MCF 10A (cell line): ENCODE data around the gene LINS1. TPM values are rescaled to one million over a fixed set of nuclear protein-coding genes. Genes with fewer than 3 reads are reported as not detected.

Experiments used
- BruUV-seq: library from RNA; stranded (reverse); fragments of 400-500 nt; replicated peaks from 2 replicates; lab custom pipeline; 2021; lab: Mats Ljungman, UMichigan
- CTCF ChIA-PET: fragments of 300-600 bp; sonication (Branson Sonifier 250); formaldehyde crosslinking; extraction: SDS; loops from one replicate; lab custom pipeline; 2021; ENCODE audit warnings: antibody characterized with exemption, inconsistent platforms; lab: Yijun Ruan, JAX
- POLR2A ChIA-PET: fragments of 300-600, 350-650 bp; sonication (Branson Sonifier 250); formaldehyde crosslinking; extraction: SDS; loops from one replicate; lab custom pipeline; 2020; ENCODE audit warnings: antibody characterized with exemption, inconsistent platforms; lab: Yijun Ruan, JAX
- DNase-seq: peaks from one replicate; pipeline ENCODE4 v3.0.0-alpha.2; 2018; ENCODE audit not compliant: unreplicated experiment
- H3K27ac Mint-ChIP-seq: one replicate; pipeline ENCODE4 v1.8.0; 2022; ENCODE audit warnings: mild to moderate bottlenecking, low read depth, mixed read lengths; ENCODE audit not compliant: unreplicated experiment
- H3K27me3 Mint-ChIP-seq: one replicate; pipeline ENCODE4 v1.8.0; 2022; ENCODE audit warnings: mixed read lengths; ENCODE audit not compliant: insufficient read depth, unreplicated experiment
- H3K36me3 Mint-ChIP-seq: one replicate; pipeline ENCODE4 v1.8.0; 2022; ENCODE audit warnings: mild to moderate bottlenecking, moderate library complexity, mixed read lengths; ENCODE audit not compliant: insufficient read depth, unreplicated experiment
- H3K4me1 Mint-ChIP-seq: one replicate; pipeline ENCODE4 v1.8.0; 2022; ENCODE audit warnings: mixed read lengths; ENCODE audit not compliant: insufficient read depth, unreplicated experiment
- H3K4me3 Mint-ChIP-seq: one replicate; pipeline ENCODE4 v1.8.0; 2022; ENCODE audit warnings: mild to moderate bottlenecking, moderate library complexity, mixed read lengths; ENCODE audit not compliant: unreplicated experiment
- H3K9me3 Mint-ChIP-seq: one replicate; pipeline ENCODE4 v1.8.0; 2022; ENCODE audit warnings: mixed read lengths; ENCODE audit not compliant: unreplicated experiment
- CTCF ChIP-seq: fragments of 200-600 bp; IDR thresholded peaks from one replicate; pipeline ENCODE4 v1.8.0; 2022; ENCODE audit warnings: antibody characterized with exemption, mild to moderate bottlenecking; ENCODE audit not compliant: unreplicated experiment
- intact Hi-C: fragments of 100-400 bp; cut with micrococcal nuclease; formaldehyde crosslinking; loops from 2 replicates; pipeline ENCODE4 v1.14.1; 2022
- total RNA-seq: library from RNA; stranded (reverse); gene quantifications from 2 replicates; pipeline ENCODE4 v1.2.3, GENCODE V29; 2022

Gene LINS1
- total RNA-seq, 1 experiment from 2014 or later: 15.1 TPM

GRCh38 chr15:100544946-100545345 is 57.0 kb downstream of the LINS1 start:
- CTCF ChIA-PET: interaction anchor here (0.6 kb wide), 2 partner anchors 188 to 543 kb away, joined by 3 read pairs; no protein-coding TSS in a partner anchor
- Mint-ChIP-seq H3K36me3 (no peaks in the 10 kb centered on the region), H3K27ac (no peak overlapping the region), H3K27me3 (no peaks in the 10 kb centered on the region), H3K9me3 (no peaks in the 10 kb centered on the region), H3K4me3 (no peak overlapping the region), H3K4me1 (no peaks in the 10 kb centered on the region)
- intact Hi-C loops: no loop called here
- DNase-seq: no peak
- no TSS peak for BruUV-seq
- POLR2A ChIA-PET: no interaction called here
- no peak for TF ChIP-seq CTCF

GRCh38 chr15:100544338-100544841 is 57.6 kb downstream of the LINS1 start:
- intact Hi-C loops: no loop called here
- Mint-ChIP-seq H3K4me1 (no peaks in the 10 kb centered on the region), H3K9me3 (no peaks in the 10 kb centered on the region), H3K27me3 (no peaks in the 10 kb centered on the region), H3K36me3 (no peaks in the 10 kb centered on the region), H3K27ac (no peak overlapping the region), H3K4me3 (no peak overlapping the region)
- ChIA-PET POLR2A (no interaction called here), CTCF (no interaction called here)
- no peak for DNase-seq
- no TSS peak for BruUV-seq
- TF ChIP-seq CTCF: no peak

- CTCF ChIA-PET: no interaction called here
- H3K4me1 Mint-ChIP-seq: no peaks in the 10 kb centered on the region
- no TSS peak for BruUV-seq
- no peak for DNase-seq
- TF ChIP-seq CTCF: no peak
- no peaks in the 10 kb centered on the region for H3K9me3 Mint-ChIP-seq
- POLR2A ChIA-PET: interaction anchor here (0.6 to 1.3 kb wide), 4 partner anchors 12 to 109 kb away, joined by 3 to 7 read pairs (median 4); no protein-coding TSS in a partner anchor
- H3K27me3 Mint-ChIP-seq: no peaks in the 10 kb centered on the region
- no peaks in the 10 kb centered on the region for H3K36me3 Mint-ChIP-seq
- no peak overlapping the region for H3K27ac Mint-ChIP-seq
- no peak overlapping the region for H3K4me3 Mint-ChIP-seq
- intact Hi-C loops: no loop called here
Measured at GRCh38 chr15:100542290-100542689, 59.7 kb downstream of the LINS1 start.

- H3K36me3 Mint-ChIP-seq: no peaks in the 10 kb centered on the region
- BruUV-seq: no TSS peak
- ChIA-PET POLR2A (no interaction called here), CTCF (no interaction called here)
- H3K27ac Mint-ChIP-seq: no peak overlapping the region
- H3K27me3 Mint-ChIP-seq: peaks cover under 1% of the 10 kb centered on the region
- DNase-seq: no peak
- H3K4me1 Mint-ChIP-seq: no peaks in the 10 kb centered on the region
- H3K4me3 Mint-ChIP-seq: no peak overlapping the region
- no peak for TF ChIP-seq CTCF
- intact Hi-C loops: no loop called here
- no peaks in the 10 kb centered on the region for H3K9me3 Mint-ChIP-seq
Measured at GRCh38 chr15:100537331-100537730, 64.7 kb downstream of the LINS1 start.
